SK-N-SH (cell line): ENCODE results near the gene FADS1. TPM values are rescaled to one million over a fixed set of nuclear protein-coding genes. Genes with fewer than 3 reads are reported as not detected.

Experiments
- CTCF ChIA-PET: fragments of 300-600, 350-600 bp; formaldehyde crosslinking; extraction: SDS; loops from one replicate; lab custom pipeline; 2021; lab: Yijun Ruan, JAX
- POLR2A ChIA-PET: fragments of 350-600 bp; sonication (Branson Sonifier 250); formaldehyde crosslinking; extraction: SDS; loops from one replicate; lab custom pipeline; 2020; ENCODE audit warnings: antibody characterized with exemption, inconsistent platforms; lab: Yijun Ruan, JAX
- DNase-seq: peaks from one replicate; pipeline ENCODE4 v3.0.0; 2012
- H2AFZ ChIP-seq: fragments of 200-600 bp; sonication (generic); 2 replicates; pipeline ENCODE4 v1.8.1; 2016; ENCODE audit warnings: antibody characterized with exemption, mild to moderate bottlenecking, low read depth
- H3F3A ChIP-seq: fragments of 200-600 bp; sonication (generic); replicated peaks from 2 replicates; pipeline ENCODE3; 2016; ENCODE audit warnings: antibody characterized with exemption, mild to moderate bottlenecking; ENCODE audit not compliant: insufficient read depth
- H3K27ac ChIP-seq, 2 experiments: fragments of 200-500 bp in 1 of 2; fragments of 200-600 bp in 1 of 2; sonication (Bioruptor generic) in 1 of 2; sonication (generic), shearing (Covaris generic) in 1 of 2; 2 replicates each; pipeline versions ENCODE4 v1.5.1 to v1.6.1; 2014 to 2016; ENCODE audit warnings: low read depth in 2 of 2, inconsistent platforms in 1 of 2, low read length in 1 of 2, mild to moderate bottlenecking in 1 of 2, mixed read lengths in 1 of 2
- H3K27me3 ChIP-seq: fragments of 200-600 bp; sonication (generic), shearing (Covaris generic); 2 replicates; pipeline ENCODE4 v1.6.1; 2016; ENCODE audit warnings: mixed run types; ENCODE audit not compliant: insufficient read depth
- H3K36me3 ChIP-seq, 2 experiments: fragments of 200-500 bp in 1 of 2; fragments of 200-600 bp in 1 of 2; sonication (Bioruptor generic) in 1 of 2; sonication (generic) in 1 of 2; replicated peaks in 1 of 2; 2 replicates each; pipeline versions ENCODE3 to v1.5.1; 2014 to 2016; ENCODE audit warnings: low read length in 1 of 2, mild to moderate bottlenecking in 1 of 2; ENCODE audit not compliant: insufficient read depth in 2 of 2, control insufficient read depth in 1 of 2
- H3K4me1 ChIP-seq, 2 experiments: fragments of 200-500 bp in 1 of 2; fragments of 200-600 bp in 1 of 2; sonication (Bioruptor generic) in 1 of 2; sonication (generic), shearing (Covaris generic) in 1 of 2; 2 replicates each; pipeline versions ENCODE4 v1.5.1 to v1.6.1; 2014 to 2016; ENCODE audit warnings: low read depth in 1 of 2, low read length in 1 of 2, mixed run types in 1 of 2; ENCODE audit not compliant: insufficient read depth in 2 of 2, control insufficient read depth in 1 of 2
- H3K4me2 ChIP-seq: fragments of 200-600 bp; sonication (generic), shearing (Covaris generic); 2 replicates; pipeline ENCODE4 v1.6.1; 2017; ENCODE audit warnings: mixed run types
- H3K4me3 ChIP-seq, 2 experiments: fragments of 200-500 bp in 1 of 2; fragments of 200-600 bp in 1 of 2; sonication (Bioruptor generic) in 1 of 2; sonication (generic), shearing (Covaris generic) in 1 of 2; 2 replicates each; pipeline versions ENCODE4 v1.5.1 to v1.8.1; 2014 to 2016; ENCODE audit warnings: low read depth in 2 of 2, inconsistent platforms in 1 of 2, low read length in 1 of 2, mild to moderate bottlenecking in 1 of 2, mixed read lengths in 1 of 2, moderate library complexity in 1 of 2
- H3K79me2 ChIP-seq: fragments of 200-600 bp; sonication (generic); 2 replicates; pipeline ENCODE4 v1.8.1; 2017; ENCODE audit warnings: mild to moderate bottlenecking; ENCODE audit not compliant: insufficient read depth
- H3K9ac ChIP-seq: fragments of 200-600 bp; sonication (generic); 2 replicates; pipeline ENCODE4 v1.6.1; 2017; ENCODE audit warnings: mixed run types
- H3K9me2 ChIP-seq: fragments of 200-600 bp; sonication (generic); 2 replicates; pipeline ENCODE4 v1.6.1; 2017; ENCODE audit warnings: mixed run types
- H3K9me3 ChIP-seq: fragments of 200-600 bp; sonication (generic); 2 replicates; pipeline ENCODE4 v1.6.1; 2017; ENCODE audit warnings: mixed run types, mild to moderate bottlenecking, moderate library complexity
- H4K20me1 ChIP-seq: fragments of 200-600 bp; sonication (generic); 2 replicates; pipeline ENCODE4 v1.6.1; 2017; ENCODE audit warnings: mild to moderate bottlenecking, mixed run types; ENCODE audit not compliant: insufficient read depth
- EP300 ChIP-seq, 2 experiments: IDR thresholded peaks; 2 replicates each; pipeline versions ENCODE4 v1.4.0 to v1.6.1; 2012; ENCODE audit warnings: borderline replicate concordance in 1 of 2, low read depth in 1 of 2, low read length in 1 of 2
- FOSL2 ChIP-seq: IDR thresholded peaks from 2 replicates; pipeline ENCODE4 v1.4.0; 2012; ENCODE audit warnings: low read depth, mild to moderate bottlenecking, moderate library complexity, borderline replicate concordance
- FOXM1 ChIP-seq: IDR thresholded peaks from 2 replicates; pipeline ENCODE4 v1.4.0; 2012; ENCODE audit warnings: low read depth, mild to moderate bottlenecking
- GABPA ChIP-seq: IDR thresholded peaks from 2 replicates; pipeline ENCODE4 v1.4.0; 2012; ENCODE audit warnings: low read depth, mild to moderate bottlenecking
- IRF3 ChIP-seq: fragments of 150-350 bp; IDR thresholded peaks from 2 replicates; pipeline ENCODE4 v1.6.1; 2016; ENCODE audit warnings: mild to moderate bottlenecking, low read depth, low read length
- JUND ChIP-seq: IDR thresholded peaks from 2 replicates; pipeline ENCODE4 v1.4.0; 2012
- MEF2A ChIP-seq: IDR thresholded peaks from 2 replicates; pipeline ENCODE4 v1.4.0; 2012; ENCODE audit warnings: low read depth, borderline replicate concordance
- MXI1 ChIP-seq: IDR thresholded peaks from 2 replicates; pipeline ENCODE4 v1.6.1; 2012; ENCODE audit warnings: mild to moderate bottlenecking, low read depth, low read length, improper control_type of control experiment
- NRF1 ChIP-seq: IDR thresholded peaks from 2 replicates; pipeline ENCODE4 v1.6.1; 2012; ENCODE audit warnings: low read depth, mild to moderate bottlenecking, low read length
- POLR2AphosphoS5 ChIP-seq: IDR thresholded peaks from 2 replicates; pipeline ENCODE4 v1.6.1; 2012; ENCODE audit warnings: low read depth, low read length
- RFX5 ChIP-seq: IDR thresholded peaks from 2 replicates; pipeline ENCODE4 v1.6.1; 2012; ENCODE audit warnings: mild to moderate bottlenecking, improper control_type of control experiment, low read length
- TAF1 ChIP-seq: IDR thresholded peaks from 2 replicates; pipeline ENCODE4 v1.6.1; 2012; ENCODE audit warnings: low read depth, mild to moderate bottlenecking, low read length, moderate library complexity, borderline replicate concordance
- TEAD4 ChIP-seq: IDR thresholded peaks from 2 replicates; pipeline ENCODE4 v1.4.0; 2012; ENCODE audit warnings: mild to moderate bottlenecking, borderline replicate concordance; ENCODE audit not compliant: insufficient read depth
- USF1 ChIP-seq: IDR thresholded peaks from 2 replicates; pipeline ENCODE4 v1.4.0; 2012; ENCODE audit warnings: low read depth, borderline replicate concordance
- USF2 ChIP-seq: fragments of 150-350 bp; IDR thresholded peaks from 2 replicates; pipeline ENCODE4 v1.6.1; 2017; ENCODE audit warnings: antibody characterized with exemption, low read length, low read depth, borderline replicate concordance
- YY1 ChIP-seq: IDR thresholded peaks from 2 replicates; pipeline ENCODE4 v1.4.0; 2012; ENCODE audit warnings: low read depth, mild to moderate bottlenecking
- ZBTB33 ChIP-seq: IDR thresholded peaks from 2 replicates; pipeline ENCODE4 v1.4.0; 2012; ENCODE audit warnings: low read depth, borderline replicate concordance
- WGBS: methylation state at CpG from one replicate; pipeline ENCODE4 v1.1.6; 2017; ENCODE audit warnings: low lambda C conversion rate; 5-methylcytosine and 5-hydroxymethylcytosine counted together
- polyA plus RNA-seq, 3 experiments: library from polyadenylated mRNA; depleted of rRNA; stranded (reverse); fragments of >200 nt; gene quantifications; 2 replicates each; pipeline ENCODE4 v1.2.3, GENCODE V29; 2012

The FADS1 gene
- polyA plus RNA-seq, 1 of the 3 experiments (the other 2 are of a cell fraction): 20.6 TPM

- no peaks in the 10 kb centered on the region for H3F3A ChIP-seq
- no peaks in the 10 kb centered on the region for H3K27me3 ChIP-seq
- no peak for DNase-seq
- no peak overlapping the region for H3K27ac ChIP-seq
- TF ChIP-seq RFX5 (no peak), TAF1 (no peak), POLR2AphosphoS5 (no peak), MEF2A (no peak), EP300 (IDR thresholded peaks at IDR 0.05; ENCODE audit: borderline replicate concordance in 1 of 2, low read depth in 1 of 2, low read length in 1 of 2) (no peak), YY1 (no peak)
- ChIA-PET CTCF (interaction anchor here (1.2 to 3.5 kb wide), 10 partner anchors 7 to 301 kb away, joined by 3 to 21 read pairs (median 8); partner anchors contain the start of gene FADS2), POLR2A (interaction anchor here (0.9 kb wide), 1 partner anchor 9 kb away, joined by 3 read pairs; no protein-coding TSS in a partner anchor)
- no peak overlapping the region for H3K4me2 ChIP-seq
- H3K79me2 ChIP-seq: no peaks in the 10 kb centered on the region; the same call in 1 of the 2 replicates
- 90% methylated on average over 5 of the region's 5 CpGs for WGBS
- H3K4me1 ChIP-seq: no peaks in the 10 kb centered on the region
- no peaks in the 10 kb centered on the region for H3K9me2 ChIP-seq
- no peak overlapping the region for H3K9ac ChIP-seq
- no peaks in the 10 kb centered on the region for H3K9me3 ChIP-seq
- H3K4me3 ChIP-seq: no peak overlapping the region
- no peak overlapping the region for H2AFZ ChIP-seq
- H4K20me1 ChIP-seq: no peaks in the 10 kb centered on the region
- H3K36me3 ChIP-seq: peaks cover 18 to 69% of the 10 kb centered on the region in 2 experiments
Observed at GRCh38 chr11:61806785-61807184, 10.0 kb downstream of the FADS1 start.

GRCh38 chr11:61805146-61805545 lies 11.7 kb downstream of the FADS1 start:
- Histone ChIP-seq H3K27ac (no peak overlapping the region), H3K79me2 (no peaks in the 10 kb centered on the region; the same call in none of the 2 replicates), H3K4me1 (no peaks in the 10 kb centered on the region), H3K27me3 (no peaks in the 10 kb centered on the region), H4K20me1 (no peaks in the 10 kb centered on the region), H3K9me3 (no peaks in the 10 kb centered on the region), H2AFZ (no peak overlapping the region), H3K36me3 (peaks cover 19 to 58% of the 10 kb centered on the region in 2 experiments), H3K9me2 (no peaks in the 10 kb centered on the region), H3K9ac (no peak overlapping the region), H3K4me2 (no peak overlapping the region), H3F3A (peaks cover 6% of the 10 kb centered on the region), H3K4me3 (no peak overlapping the region)
- ChIA-PET POLR2A (interaction anchor here (1.2 to 1.5 kb wide), 3 partner anchors 10 to 23 kb away, joined by 3 to 6 read pairs (median 4); partner anchors contain the start of gene FADS2), CTCF (interaction anchor here (1.7 to 3.5 kb wide), 4 partner anchors 8 to 303 kb away, joined by 6 to 21 read pairs (median 12); no protein-coding TSS in a partner anchor)
- no peak for DNase-seq
- TF ChIP-seq USF2 (no peak), NRF1 (no peak), FOXM1 (no peak), GABPA (no peak), TEAD4 (no peak), FOSL2 (no peak), MEF2A (no peak), ZBTB33 (no peak), RFX5 (no peak), JUND (no peak), MXI1 (no peak), USF1 (no peak), IRF3 (no peak)
- 100% methylated on average over 1 of the region's 1 CpG for WGBS
